ENCODE data around the gene CTSZ.
"Not testable (repeated sequence)": the region's sequence is repeated elsewhere in the genome, so short reads cannot be mapped to it uniquely, and the experiment has no call there.

Gene CTSZ

DNA sequence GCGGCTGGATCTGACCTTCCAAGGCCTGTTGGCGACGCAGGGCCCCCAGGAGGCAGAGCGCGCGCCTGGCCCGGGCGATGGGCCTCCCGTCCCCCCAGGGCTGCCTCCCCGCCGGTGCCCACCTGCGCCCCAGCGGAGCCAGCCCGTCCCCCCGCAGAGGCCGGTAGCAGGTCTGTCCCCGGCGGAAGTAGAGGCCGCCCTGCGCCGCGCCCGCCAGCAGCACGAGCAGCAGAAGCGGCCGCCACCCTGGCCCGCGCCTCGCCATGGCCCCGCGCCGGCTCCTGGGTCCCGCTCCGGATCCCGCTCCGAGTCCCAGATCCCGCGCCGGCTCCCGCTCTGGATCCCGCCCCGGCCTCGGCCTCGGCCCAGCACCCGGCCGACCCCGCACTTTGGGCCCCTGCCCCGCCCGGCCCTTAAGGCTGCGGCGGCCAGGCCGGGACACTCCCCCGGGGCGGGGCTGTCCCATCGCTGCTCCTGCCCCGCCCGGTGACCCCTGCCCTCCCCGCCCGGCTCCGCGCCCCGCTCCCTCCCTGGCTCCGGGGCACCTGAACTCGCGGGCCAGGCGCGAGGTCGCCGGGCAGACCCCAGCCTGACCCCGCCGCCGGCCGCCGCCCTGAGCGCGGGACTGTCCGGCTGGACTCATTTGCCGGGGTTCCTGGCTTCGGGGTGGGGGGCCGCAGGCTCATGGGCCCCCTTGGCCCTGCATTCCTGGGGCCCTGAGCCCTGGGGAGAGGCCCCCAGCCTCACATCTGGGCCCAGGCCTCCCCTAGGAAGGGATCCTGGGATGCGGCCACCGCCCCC lies at the start of gene CTSZ:
Gene CTSZ (minus strand): TSS at position 391 of the 801 bp plus-strand sequence. CDS start 126 bp downstream, at position 265.
- DNase-seq (ENCODE audit: low read depth in 2 of 2) = no peak

DNA sequence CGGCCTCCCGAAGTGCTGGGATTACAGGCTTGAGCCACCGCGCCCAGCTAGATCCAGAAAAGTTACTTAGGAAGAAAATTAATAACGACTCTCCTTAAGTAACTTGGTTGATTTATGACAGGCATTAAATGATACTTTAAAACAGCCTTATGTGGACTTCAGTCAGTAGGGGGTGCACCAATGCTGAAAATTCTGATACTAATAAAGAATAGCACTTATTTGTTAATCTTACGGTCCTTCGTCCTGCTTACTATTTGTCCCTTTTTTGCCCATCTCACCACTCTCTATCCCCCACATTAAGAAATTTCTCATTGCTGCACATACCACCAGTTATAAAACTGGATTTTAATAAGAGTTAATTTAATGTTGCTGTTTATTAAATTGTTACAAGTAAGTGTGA lies 48.2 kb upstream of the CTSZ start:
- DNase-seq (ENCODE audit: low read depth in 2 of 2) = no peak

DNA sequence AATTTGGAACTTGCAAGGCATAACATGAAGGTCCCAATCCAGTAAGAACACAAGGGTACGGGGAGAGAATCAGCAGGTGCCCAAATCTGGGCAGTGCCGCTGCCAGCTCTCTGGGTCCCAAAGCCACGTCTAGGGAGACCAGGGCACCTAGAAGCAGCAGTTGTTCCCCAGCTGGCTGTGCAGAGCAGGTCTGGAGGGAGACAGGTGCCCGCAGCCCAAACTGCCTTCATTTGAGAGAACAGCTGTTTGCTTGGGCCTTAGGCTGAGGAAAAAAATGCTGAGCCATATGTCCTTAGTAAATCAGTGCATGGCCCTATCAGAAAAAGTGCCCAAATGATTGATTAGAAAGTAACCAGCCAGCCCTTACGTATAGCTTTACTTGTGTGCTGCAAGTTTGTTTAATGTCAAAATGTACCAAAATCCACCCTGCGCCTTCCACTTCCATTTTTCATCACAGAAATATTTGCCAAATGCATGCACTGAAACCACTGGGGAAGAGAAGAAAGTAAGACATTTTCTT lies 44.7 kb upstream of the CTSZ start:
- no peak for DNase-seq (ENCODE audit: low read depth in 2 of 2)

DNA sequence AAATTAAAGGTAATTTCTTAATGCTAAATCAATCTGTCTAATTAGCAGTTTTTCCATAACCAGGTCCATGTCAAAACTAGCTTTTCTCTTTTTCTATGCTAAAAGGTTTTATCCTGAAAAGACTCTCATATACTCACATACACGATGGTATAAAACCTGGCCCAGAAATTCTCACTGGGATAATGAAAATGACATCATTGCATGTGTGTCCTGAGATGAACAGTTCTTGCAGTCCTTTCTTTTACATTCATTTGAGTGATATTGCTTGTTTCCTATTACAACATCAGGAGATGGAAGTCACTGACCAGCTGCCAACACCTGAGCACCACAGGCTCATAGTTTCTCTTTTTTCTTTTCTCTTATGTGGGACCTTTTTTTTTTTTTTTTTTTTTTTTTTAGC lies 43.4 kb upstream of the CTSZ start:
- no peak for DNase-seq (ENCODE audit: low read depth in 2 of 2)

DNA sequence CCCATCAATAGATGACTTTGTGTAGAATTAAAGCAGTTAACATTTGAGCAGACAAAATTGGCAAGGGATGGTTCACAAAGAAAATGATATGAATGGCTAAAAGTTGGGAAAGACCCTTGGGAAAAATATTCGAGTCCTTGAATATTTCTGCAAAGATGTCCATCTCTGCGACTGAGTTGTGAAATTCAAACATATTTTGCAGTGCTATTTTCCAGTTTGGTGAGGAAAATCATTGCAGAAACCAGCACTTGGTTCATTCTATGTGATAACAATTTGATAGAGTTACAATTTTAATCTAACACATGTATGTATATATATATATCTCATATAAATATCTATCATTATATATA lies 41.6 kb upstream of the CTSZ start:
- no peak for DNase-seq (ENCODE audit: low read depth in 2 of 2)

DNA sequence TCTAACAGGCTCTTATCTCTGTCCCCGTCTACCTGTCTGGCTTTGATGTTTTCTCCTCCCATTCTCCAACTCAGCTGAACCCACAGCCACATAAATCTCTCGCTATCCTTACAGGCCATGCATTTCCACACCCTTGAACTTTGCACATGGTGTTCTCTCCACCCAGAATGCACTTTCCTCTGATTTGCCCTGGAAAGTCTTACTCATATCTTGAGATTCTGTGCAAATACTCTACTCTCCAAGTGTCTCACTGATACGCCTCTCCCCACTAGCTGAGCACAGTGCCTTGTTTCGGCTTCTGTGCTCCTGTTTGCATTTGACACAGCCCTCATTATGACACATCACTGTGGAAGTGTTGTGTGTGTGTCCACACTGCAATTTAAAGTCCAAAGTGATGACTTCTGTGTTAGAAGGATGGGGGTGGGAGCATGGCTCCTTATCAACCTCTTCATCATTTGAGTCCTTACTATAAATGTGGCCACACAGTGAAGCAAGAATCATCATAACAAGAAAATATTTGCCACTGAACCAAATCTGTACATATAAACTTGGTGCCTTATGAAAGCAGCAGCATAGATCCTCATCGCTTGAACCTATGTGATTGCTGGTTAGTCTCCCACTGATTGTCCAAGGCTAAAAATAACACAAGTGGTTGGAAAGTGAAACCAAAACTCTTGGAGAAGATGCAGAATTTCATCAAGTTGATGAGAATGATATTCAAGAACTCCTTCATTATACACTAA lies 41.1 kb upstream of the CTSZ start:
- DNase-seq (ENCODE audit: low read depth in 2 of 2) = no peak

DNA sequence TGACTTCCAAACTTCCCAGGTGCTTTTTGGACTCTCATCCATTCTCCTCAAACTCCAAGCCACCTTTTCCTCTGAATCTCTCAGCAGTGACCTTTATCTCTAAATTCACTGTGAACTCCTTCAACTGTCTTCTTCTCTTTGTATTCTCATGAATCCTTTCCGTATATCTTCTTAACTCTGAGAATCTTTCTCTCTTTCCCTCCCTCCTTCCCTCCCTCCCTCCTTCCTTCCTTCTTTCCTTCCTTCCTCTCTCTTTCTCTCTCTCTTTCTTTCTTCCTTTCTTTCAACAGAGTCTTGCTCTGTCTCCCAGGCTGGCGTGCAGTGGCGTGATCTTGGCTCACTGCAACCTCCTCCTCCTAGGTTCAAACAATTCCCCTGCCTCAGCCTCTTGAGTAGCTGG lies 39.8 kb upstream of the CTSZ start:
- DNase-seq (ENCODE audit: low read depth in 2 of 2) = no peak

DNA sequence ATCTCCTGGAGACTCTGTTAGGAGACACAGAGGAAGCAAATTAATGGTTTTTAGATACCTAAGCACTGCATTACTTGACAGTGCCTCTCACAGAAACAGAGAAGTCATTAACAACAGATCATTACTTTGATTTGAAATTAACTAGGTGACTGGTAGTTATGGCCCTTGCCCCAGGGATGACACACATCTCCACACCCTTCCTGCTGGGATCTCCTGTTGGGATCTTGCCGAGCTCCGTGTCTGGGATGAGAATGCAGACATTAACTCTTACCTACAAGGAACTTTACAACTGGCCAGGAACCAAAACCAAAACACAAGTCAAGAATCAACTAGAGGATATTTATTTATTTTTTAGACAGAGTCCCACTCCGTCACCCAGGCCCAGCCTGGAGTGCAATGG lies 37.7 kb upstream of the CTSZ start:
- no peak for DNase-seq (ENCODE audit: low read depth in 2 of 2)

DNA sequence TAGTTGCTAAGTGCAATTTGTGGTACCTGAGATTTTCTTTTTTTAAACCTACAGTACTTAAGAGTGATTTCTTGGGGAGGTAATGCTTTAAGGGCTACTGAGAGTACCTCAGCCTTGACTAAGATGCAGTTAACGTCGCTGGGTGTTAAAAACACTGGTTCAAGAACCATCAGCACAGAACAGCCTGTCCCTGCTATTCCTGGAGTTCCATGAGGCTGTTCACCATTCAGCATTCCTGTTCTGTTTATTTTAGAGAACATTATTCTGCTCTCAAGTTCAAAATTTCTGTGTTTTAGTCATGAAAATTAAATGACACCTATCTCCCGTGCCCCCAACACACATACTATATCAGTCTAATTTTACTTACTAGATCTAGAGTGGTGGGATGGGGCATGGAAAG lies 37.2 kb upstream of the CTSZ start:
- no peak for DNase-seq (ENCODE audit: low read depth in 2 of 2)

GRCh38 chr20:59043698-59044097 lies 36.6 kb upstream of the CTSZ start:
- no peak for DNase-seq (ENCODE audit: low read depth in 2 of 2)

DNA sequence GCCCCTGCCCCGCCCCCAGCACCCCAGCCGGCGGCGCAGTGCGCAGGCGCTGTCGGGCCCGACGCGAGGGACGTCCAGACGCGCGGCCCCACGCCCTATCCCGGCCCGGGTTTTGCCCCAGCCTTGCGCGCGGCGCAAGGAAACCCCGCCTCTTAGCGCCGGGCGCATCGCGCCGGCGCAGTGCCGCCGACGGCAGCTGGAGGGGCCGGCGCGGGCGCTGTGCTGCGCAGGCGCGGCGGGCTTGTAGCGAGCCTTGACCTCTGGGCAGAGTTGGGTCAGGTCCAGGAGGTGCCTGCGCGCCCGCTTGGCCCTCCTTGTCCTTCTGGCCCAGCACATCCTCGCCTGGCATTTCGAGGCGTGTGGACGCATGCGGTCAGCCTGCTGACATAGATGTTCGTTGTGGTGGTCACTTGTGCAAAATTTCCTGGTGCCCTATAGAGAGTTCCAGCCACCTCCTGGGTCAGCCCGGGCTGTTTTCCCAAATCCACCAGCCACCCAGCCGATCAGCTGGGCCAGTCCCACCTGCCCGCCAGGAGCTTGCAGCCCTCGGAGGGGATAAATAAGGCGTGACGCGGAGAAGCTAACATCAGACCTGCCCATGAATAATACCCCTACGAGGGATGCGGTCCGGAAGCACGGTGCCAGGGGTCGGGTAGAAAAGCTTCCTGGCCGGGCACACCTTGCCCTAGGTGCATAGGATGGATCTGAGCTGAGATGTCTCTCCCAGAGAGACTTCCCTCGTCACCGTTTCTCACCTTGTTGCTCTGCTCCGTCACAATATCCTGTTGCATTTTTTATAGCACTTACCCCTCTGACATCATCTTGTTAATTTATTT lies 36.0 kb upstream of the CTSZ start:
- DNase-seq (ENCODE audit: low read depth in 2 of 2) = peak; percentile 78 to 79

DNA sequence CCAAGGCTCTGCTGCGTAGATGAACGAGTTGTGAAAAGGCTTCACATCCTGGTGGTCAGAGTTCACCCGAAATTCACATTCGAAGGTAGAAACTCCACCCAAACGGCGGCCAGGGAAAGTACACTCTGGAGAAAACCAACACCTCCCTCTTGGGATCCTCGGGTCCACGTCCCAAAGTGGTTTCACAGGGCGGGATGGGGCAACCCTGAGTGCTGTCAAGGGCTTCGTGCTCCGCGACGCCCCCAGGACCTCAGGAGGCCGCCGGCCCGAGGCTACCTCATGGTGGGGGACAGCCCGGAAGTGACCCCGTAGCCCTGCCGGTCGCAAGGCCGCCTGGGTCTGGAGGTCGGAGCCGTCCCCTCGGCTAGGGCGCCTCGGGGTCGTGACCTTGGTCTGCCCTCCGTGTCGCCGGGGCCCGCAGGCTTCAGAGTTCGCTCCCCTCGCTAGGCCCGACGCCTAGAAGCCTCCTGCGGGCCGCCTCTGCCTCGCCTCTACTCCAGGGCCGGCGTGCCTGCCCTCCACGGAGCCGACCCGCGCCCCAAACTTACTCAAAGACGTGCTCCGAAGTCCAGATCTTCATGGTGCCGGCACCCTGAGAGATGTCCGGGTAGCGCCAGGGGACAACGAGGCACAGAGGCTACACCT lies 35.2 kb upstream of the CTSZ start, which contains the start of gene PRELID3B:
Gene PRELID3B (minus strand): TSS at position 636 of the 645 bp plus-strand sequence. CDS start 56 bp downstream, at position 580.
- no peak for DNase-seq (ENCODE audit: low read depth in 2 of 2)

DNA sequence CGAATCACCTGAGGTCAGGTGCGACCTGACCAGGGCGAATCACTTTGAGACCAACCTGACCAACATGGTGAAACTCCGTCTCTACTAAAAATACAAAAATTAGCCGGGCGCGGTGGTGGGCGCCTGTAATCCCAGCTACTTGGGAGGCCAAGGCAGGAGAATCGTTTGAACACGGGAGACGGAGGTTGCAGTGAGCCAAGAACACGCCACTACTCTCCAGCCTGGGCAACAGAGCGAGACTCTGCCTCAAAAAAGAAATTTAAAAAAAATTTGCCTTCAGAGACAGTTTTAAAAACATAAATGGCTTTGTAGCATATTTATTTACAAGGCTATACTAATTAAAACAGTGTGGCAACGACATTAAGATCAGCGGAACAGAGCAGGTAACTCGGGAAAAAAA lies 34.4 kb upstream of the CTSZ start:
- not testable (repeated sequence) for DNase-seq (ENCODE audit: low read depth in 2 of 2)

DNA sequence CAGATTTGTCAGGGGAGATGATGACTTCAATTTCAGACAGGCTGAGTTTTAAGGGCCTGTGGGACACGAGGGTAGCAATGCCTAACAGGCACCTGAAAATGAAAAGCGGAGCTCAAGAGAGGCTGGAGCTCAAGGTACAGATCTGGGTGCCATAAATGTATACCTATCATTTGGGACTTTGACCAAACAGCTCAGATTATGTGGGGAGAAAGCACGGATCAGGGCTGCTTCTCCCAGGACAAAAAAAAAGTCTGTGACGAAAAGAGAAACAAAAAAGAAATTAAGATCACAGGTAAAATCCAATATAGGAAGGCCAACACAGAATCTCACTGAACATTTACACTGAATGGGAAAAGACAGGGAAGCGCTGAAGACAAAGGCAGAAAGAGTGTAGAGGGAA lies 33.6 kb upstream of the CTSZ start:
- DNase-seq (ENCODE audit: low read depth in 2 of 2) = no peak

DNA sequence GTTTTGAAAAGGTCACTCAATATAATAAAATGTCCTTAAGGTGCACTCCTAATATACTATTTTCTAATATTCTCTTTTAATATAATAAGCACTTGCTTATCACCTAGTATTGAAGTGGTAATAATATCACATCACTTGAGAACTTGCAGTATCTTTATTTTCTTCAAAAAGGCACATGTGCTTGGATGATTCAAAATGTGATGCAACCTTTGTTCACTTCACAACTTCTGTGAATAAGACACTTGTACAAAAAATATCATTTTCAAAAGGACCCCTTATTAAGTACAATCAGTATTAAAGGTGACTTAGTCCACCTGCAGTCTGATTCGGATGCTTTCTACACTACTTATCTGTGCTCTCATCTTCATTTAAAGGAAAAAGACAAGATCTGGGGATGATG lies 32.2 kb upstream of the CTSZ start:
- no peak for DNase-seq (ENCODE audit: low read depth in 2 of 2)

- no peak for DNase-seq (ENCODE audit: low read depth in 2 of 2)
Measured at GRCh38 chr20:59037386-59037785, 30.3 kb upstream of the CTSZ start.

DNA sequence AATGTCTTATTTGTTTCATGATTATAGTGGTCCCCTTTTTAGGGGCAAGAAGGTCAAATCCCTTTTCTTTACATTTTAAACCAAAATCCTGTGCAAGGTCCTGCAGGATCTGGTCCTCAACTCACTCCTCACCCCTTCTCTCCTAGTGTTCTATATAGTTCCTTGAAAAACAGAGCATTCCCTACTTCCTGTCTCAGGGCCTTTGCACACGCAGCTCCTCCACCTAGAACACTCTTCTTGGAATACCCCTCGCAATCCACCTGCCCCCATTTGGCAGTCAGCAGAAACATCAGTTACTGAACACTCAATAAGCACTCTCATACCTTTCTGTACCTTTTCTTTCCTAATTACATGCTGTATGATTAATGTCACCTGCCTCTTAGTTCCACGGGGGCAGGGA lies 28.3 kb upstream of the CTSZ start:
- DNase-seq (ENCODE audit: low read depth in 2 of 2) = no peak

DNA sequence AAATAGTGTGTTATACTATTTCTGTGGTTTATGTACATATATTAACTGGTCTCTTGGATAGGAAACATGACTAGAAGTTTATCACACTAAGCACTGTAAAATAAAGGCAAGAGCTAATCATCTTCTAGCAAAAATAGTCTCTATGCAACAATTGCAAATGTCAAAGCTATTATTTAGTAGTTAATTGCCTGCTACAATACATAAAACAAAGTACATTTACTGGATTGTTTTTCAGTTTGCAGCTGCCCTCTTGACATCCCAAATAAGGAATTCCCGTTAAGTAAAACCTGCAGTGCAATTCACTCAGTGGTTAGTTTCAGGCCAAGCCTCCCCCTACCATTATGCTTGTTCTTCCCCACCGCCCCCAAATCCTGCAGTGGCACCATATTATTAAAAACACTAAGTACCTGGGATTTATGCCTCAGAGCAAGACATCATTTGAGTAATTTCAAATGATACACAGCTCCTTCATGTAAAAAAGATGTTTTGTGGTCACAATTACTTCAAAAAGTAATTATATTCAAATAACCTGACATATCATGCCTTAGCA lies 26.6 kb upstream of the CTSZ start:
- no peak for DNase-seq (ENCODE audit: low read depth in 2 of 2)

GRCh38 chr20:59033093-59033492 lies 26.0 kb upstream of the CTSZ start:
- no peak for DNase-seq (ENCODE audit: low read depth in 2 of 2)

GRCh38 chr20:59032713-59033059 lies 25.6 kb upstream of the CTSZ start:
- no peak for DNase-seq (ENCODE audit: low read depth in 2 of 2)

DNA sequence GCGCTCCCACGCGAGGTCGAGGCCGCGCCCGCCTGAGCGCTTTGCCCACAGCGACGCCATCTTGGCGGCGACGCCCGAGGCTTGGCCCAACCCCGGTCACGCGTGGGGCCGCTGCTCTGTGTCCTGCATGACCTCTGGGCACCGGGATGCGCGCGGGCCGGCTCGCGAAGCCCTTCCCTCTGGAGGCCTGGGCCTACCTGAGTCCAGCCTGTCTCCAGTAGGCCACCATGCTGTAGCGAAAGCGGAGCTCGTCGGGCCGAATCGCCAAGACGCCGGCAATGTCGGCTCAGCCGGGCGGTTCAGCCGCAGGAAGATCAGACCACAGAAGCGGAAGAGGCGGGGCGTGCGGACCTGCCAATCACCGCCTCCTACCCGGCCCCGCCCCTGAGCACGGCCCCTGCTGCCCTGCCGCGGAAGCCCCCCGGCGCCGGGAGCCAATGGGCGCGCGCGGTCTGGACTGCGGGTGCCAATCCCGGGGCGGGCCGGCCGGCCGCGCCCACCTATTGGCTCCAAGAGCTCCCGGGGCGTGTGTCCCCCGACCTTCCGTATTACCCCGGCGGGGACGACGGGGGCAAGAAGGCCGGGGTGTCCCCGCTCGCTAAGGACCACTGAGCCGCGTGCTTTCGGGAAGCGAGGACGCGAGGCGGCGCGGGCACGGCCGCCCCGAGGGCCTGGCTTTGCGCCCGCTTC lies 25.1 kb upstream of the CTSZ start, which contains the start of gene ATP5F1E:
Gene ATP5F1E (minus strand): TSS at position 313 of the 690 bp plus-strand sequence. CDS start 84 bp downstream, at position 229.
- peak; percentile 85 to 86 for DNase-seq (ENCODE audit: low read depth in 2 of 2)
